PFSK-1 (cell line): ENCODE data around the gene SUN5.

Experiments
- POLR2AphosphoS5 ChIP-seq: IDR thresholded peaks from 2 replicates; pipeline ENCODE4 v1.6.1; 2012; ENCODE audit warnings: low read depth, mild to moderate bottlenecking, control low read depth, low read length, moderate library complexity
- REST ChIP-seq, 2 experiments: IDR thresholded peaks; 2 replicates each; pipeline versions ENCODE4 v1.6.1 to v1.8.0; 2011 to 2012; ENCODE audit warnings: low read depth in 2 of 2, low read length in 2 of 2, control low read depth in 1 of 2, inconsistent platforms in 1 of 2, mild to moderate bottlenecking in 1 of 2, moderate library complexity in 1 of 2; ENCODE audit not compliant: insufficient read depth in 1 of 2
- SIN3A ChIP-seq: IDR thresholded peaks from 2 replicates; pipeline ENCODE4 v1.6.1; 2012; ENCODE audit warnings: mild to moderate bottlenecking, low read length, moderate library complexity, borderline replicate concordance; ENCODE audit not compliant: insufficient read depth
- TAF1 ChIP-seq: IDR thresholded peaks from 2 replicates; pipeline ENCODE4 v1.6.1; 2012; ENCODE audit warnings: low read length, control low read depth, borderline replicate concordance; ENCODE audit not compliant: insufficient read depth

- TF ChIP-seq SIN3A (no peak), TAF1 (no peak), POLR2AphosphoS5 (no peak), REST (IDR thresholded peaks at IDR 0.05; ENCODE audit: insufficient read depth in 1 of 2, low read depth in 2 of 2, low read length in 2 of 2) (no peak)
Measured at GRCh38 chr20:33038243-33038642, 34.0 kb upstream of the SUN5 start.
